H1 (cell line): ENCODE measurements around the gene LTBP3. TPM values are rescaled to one million over a fixed set of nuclear protein-coding genes. Genes with fewer than 3 reads are reported as not detected.

Experiments
- CTCF ChIA-PET: fragments of 300-600 bp; sonication (Branson Sonifier 250); formaldehyde crosslinking; loops from one replicate; lab custom pipeline; 2021; ENCODE audit not compliant: partially characterized antibody; lab: Charles Lee
- POLR2A ChIA-PET: fragments of 300-600 bp; sonication (Branson Sonifier 250); formaldehyde crosslinking; loops from one replicate; lab custom pipeline; 2021; ENCODE audit warnings: inconsistent platforms; ENCODE audit not compliant: partially characterized antibody; lab: Charles Lee
- DNase-seq, 2 experiments: peaks; one replicate each; pipeline versions ENCODE4 v3.0.0 to v3.0.0-alpha.2; 2010 to 2022; ENCODE audit warnings: low spot score in 2 of 2, low read depth in 1 of 2, mixed read lengths in 1 of 2
- FAIRE-seq: peaks from 2 replicates; lab custom pipeline; 2011; peaks lifted over from hg19 to GRCh38; lab: Jason Lieb, UNC
- H2AFZ ChIP-seq: 2 replicates; pipeline ENCODE4 v1.8.1; 2012; ENCODE audit warnings: low read length, inconsistent platforms
- H2AK5ac ChIP-seq: 2 replicates; pipeline ENCODE4 v1.6.1; 2013; ENCODE audit warnings: low read depth, low read length
- H2BK120ac ChIP-seq: replicated peaks from 2 replicates; pipeline ENCODE3; 2013; ENCODE audit warnings: low read depth, low read length, inconsistent platforms
- H2BK12ac ChIP-seq: 2 replicates; pipeline ENCODE4 v1.6.1; 2013; ENCODE audit warnings: low read depth, low read length
- H2BK15ac ChIP-seq: 2 replicates; pipeline ENCODE4 v1.6.1; 2013; ENCODE audit warnings: low read length
- H2BK20ac ChIP-seq: 2 replicates; pipeline ENCODE4 v1.6.1; 2013; ENCODE audit warnings: low read length
- H2BK5ac ChIP-seq: 2 replicates; pipeline ENCODE4 v1.6.1; 2013; ENCODE audit warnings: low read depth, low read length
- H3K14ac ChIP-seq: 2 replicates; pipeline ENCODE4 v1.6.1; 2013; ENCODE audit warnings: inconsistent platforms; ENCODE audit not compliant: insufficient read length
- H3K18ac ChIP-seq: 2 replicates; pipeline ENCODE4 v1.6.1; 2013; ENCODE audit warnings: low read length; ENCODE audit errors: extremely low read depth
- H3K23ac ChIP-seq: 2 replicates; pipeline ENCODE4 v1.6.1; 2013; ENCODE audit warnings: inconsistent platforms; ENCODE audit not compliant: insufficient read length
- H3K23me2 ChIP-seq: 2 replicates; pipeline ENCODE4 v1.6.1; 2013; ENCODE audit warnings: low read depth, low read length
- H3K27ac ChIP-seq: 2 replicates; pipeline ENCODE4 v1.6.1; 2011; ENCODE audit warnings: low read depth, low read length, inconsistent platforms
- H3K27me3 ChIP-seq, 4 experiments: replicated peaks in 1 of 4; 1 replicate in 1 of 4; 2 replicates in 3 of 4; pipeline versions ENCODE4 v1.6.1 to v1.8.1; 2011 to 2013; ENCODE audit warnings: low read length in 3 of 4, mild to moderate bottlenecking in 3 of 4, inconsistent platforms in 2 of 4, mixed read lengths in 2 of 4, moderate library complexity in 1 of 4; ENCODE audit not compliant: control insufficient read depth in 3 of 4, insufficient read depth in 3 of 4; ENCODE audit errors: extremely low read depth in 1 of 4
- H3K36me3 ChIP-seq, 4 experiments: 2 replicates each; pipeline versions ENCODE4 v1.6.1 to v1.8.1; 2011 to 2013; ENCODE audit warnings: mild to moderate bottlenecking in 4 of 4, low read length in 3 of 4, moderate library complexity in 2 of 4, control low read depth in 1 of 4, inconsistent platforms in 1 of 4; ENCODE audit not compliant: insufficient read depth in 4 of 4, control insufficient read depth in 2 of 4
- H3K4ac ChIP-seq: replicated peaks from 2 replicates; pipeline ENCODE3; 2013; ENCODE audit warnings: low read length, low read depth, mixed read lengths, inconsistent platforms; ENCODE audit not compliant: insufficient read length
- H3K4me1 ChIP-seq, 4 experiments: replicated peaks in 1 of 4; 1 replicate in 1 of 4; 2 replicates in 3 of 4; pipeline versions ENCODE4 v1.6.1 to v1.8.1; 2011 to 2013; ENCODE audit warnings: low read length in 3 of 4, inconsistent platforms in 2 of 4, mixed read lengths in 1 of 4; ENCODE audit not compliant: insufficient read depth in 4 of 4, control insufficient read depth in 3 of 4
- H3K4me2 ChIP-seq, 2 experiments: 2 replicates each; pipeline versions ENCODE4 v1.6.1 to v1.8.1; 2011 to 2013; ENCODE audit warnings: low read depth in 2 of 2, low read length in 2 of 2, control low read depth in 1 of 2, inconsistent platforms in 1 of 2, mild to moderate bottlenecking in 1 of 2; ENCODE audit not compliant: insufficient read depth in 1 of 2
- H3K4me3 ChIP-seq, 4 experiments: fragments of 200-600, 300-600 bp in 1 of 4; sonication (generic), shearing (Covaris generic), sonication (Bioruptor Twin) in 1 of 4; 2 replicates each; pipeline versions ENCODE4 v1.5.1 to v1.8.1; 2011 to 2016; ENCODE audit warnings: low read length in 4 of 4, low read depth in 3 of 4, control low read depth in 2 of 4, inconsistent platforms in 2 of 4, mild to moderate bottlenecking in 2 of 4, mixed read lengths in 1 of 4, moderate library complexity in 1 of 4; ENCODE audit not compliant: insufficient read depth in 2 of 4; ENCODE audit errors: extremely low read depth in 1 of 4
- H3K56ac ChIP-seq: replicated peaks from 2 replicates; pipeline ENCODE3; 2013; ENCODE audit warnings: low read depth, mild to moderate bottlenecking, mixed read lengths, low read length, inconsistent platforms; ENCODE audit not compliant: insufficient read length
- H3K79me1 ChIP-seq: 2 replicates; pipeline ENCODE4 v1.6.1; 2013; ENCODE audit warnings: low read depth, low read length, control low read depth
- H3K79me2 ChIP-seq, 2 experiments: 2 replicates each; pipeline versions ENCODE4 v1.6.1 to v1.8.1; 2012 to 2013; ENCODE audit warnings: low read length in 2 of 2, mild to moderate bottlenecking in 2 of 2, inconsistent platforms in 1 of 2; ENCODE audit not compliant: insufficient read depth in 2 of 2, control insufficient read depth in 1 of 2
- H3K9ac ChIP-seq, 4 experiments: replicated peaks in 1 of 4; 1 replicate in 1 of 4; 2 replicates in 3 of 4; pipeline versions ENCODE4 v1.6.1 to v1.8.1; 2011 to 2013; ENCODE audit warnings: low read depth in 3 of 4, low read length in 3 of 4, control low read depth in 2 of 4, mild to moderate bottlenecking in 2 of 4, moderate library complexity in 2 of 4, inconsistent platforms in 1 of 4; ENCODE audit errors: extremely low read depth in 1 of 4
- H3K9me3 ChIP-seq, 2 experiments: 2 replicates each; pipeline versions ENCODE4 v1.6.1 to v1.8.1; 2012 to 2013; ENCODE audit warnings: mild to moderate bottlenecking in 2 of 2, moderate library complexity in 2 of 2, control low read depth in 1 of 2, inconsistent platforms in 1 of 2, low read depth in 1 of 2, low read length in 1 of 2, mixed read lengths in 1 of 2; ENCODE audit not compliant: insufficient read depth in 2 of 2
- H4K20me1 ChIP-seq, 2 experiments: replicated peaks in 1 of 2; 2 replicates each; pipeline versions ENCODE3 to v1.8.1; 2011 to 2013; ENCODE audit warnings: inconsistent platforms in 2 of 2, low read length in 2 of 2, mild to moderate bottlenecking in 1 of 2; ENCODE audit not compliant: insufficient read depth in 2 of 2, control insufficient read depth in 1 of 2
- H4K5ac ChIP-seq: 2 replicates; pipeline ENCODE4 v1.6.1; 2013; ENCODE audit warnings: low read length, low read depth, mixed read lengths, inconsistent platforms; ENCODE audit not compliant: insufficient read length
- H4K8ac ChIP-seq: 2 replicates; pipeline ENCODE4 v1.8.0; 2013; ENCODE audit warnings: mild to moderate bottlenecking, moderate library complexity, low read length, inconsistent platforms; ENCODE audit not compliant: insufficient read depth; ENCODE audit errors: extremely low read depth
- H4K91ac ChIP-seq: replicated peaks from 2 replicates; pipeline ENCODE3; 2013; ENCODE audit warnings: low read length, mixed read lengths, inconsistent platforms; ENCODE audit not compliant: insufficient read length
- MAFK ChIP-seq: IDR thresholded peaks from 2 replicates; pipeline ENCODE4 v1.6.1; 2012; ENCODE audit warnings: low read depth, mild to moderate bottlenecking, improper control_type of control experiment, low read length
- NRF1 ChIP-seq: IDR thresholded peaks from 2 replicates; pipeline ENCODE4 v1.6.1; 2011; ENCODE audit warnings: mild to moderate bottlenecking, low read depth, low read length, improper control_type of control experiment
- RBBP5 ChIP-seq: IDR thresholded peaks from 2 replicates; pipeline ENCODE4 v1.7.1; 2012; ENCODE audit warnings: low read depth, mild to moderate bottlenecking, inconsistent platforms, low read length, moderate library complexity, borderline replicate concordance
- SIX5 ChIP-seq: IDR thresholded peaks from 2 replicates; pipeline ENCODE4 v1.6.1; 2011; ENCODE audit warnings: mild to moderate bottlenecking, low read depth, low read length
- WGBS, 2 experiments: shearing (Covaris generic) in 1 of 2; methylation state at CpG; one replicate each; pipeline versions ENCODE4 v1.1.6 to v1.1.7; 2013 to 2015; ENCODE audit warnings: low lambda C conversion rate in 2 of 2, mixed read lengths in 2 of 2, inconsistent platforms in 1 of 2, low coverage in 1 of 2, missing lambda C conversion rate in 1 of 2; ENCODE audit not compliant: insufficient replicate concordance in 2 of 2, insufficient coverage in 1 of 2, insufficient read length in 1 of 2; ENCODE audit errors: extremely low coverage in 1 of 2, missing lambda C conversion rate in 1 of 2; 5-methylcytosine and 5-hydroxymethylcytosine counted together
- polyA plus RNA-seq, 7 experiments: library from polyadenylated mRNA; depleted of rRNA in 3 of 7; stranded (reverse) in 5 of 7; unstranded in 2 of 7; fragments of >200 nt in 5 of 7; fragments of 200-250 nt in 2 of 7; gene quantifications; 1 replicate in 5 of 7; 2 replicates in 1 of 7; 4 replicates in 1 of 7; pipeline versions ENCODE4 v1.2.1 to v1.2.3, GENCODE V29; 2011 to 2013; ENCODE audit warnings: missing spikeins in 2 of 7, mixed read lengths in 2 of 7
- total RNA-seq: library from RNA; stranded (reverse); fragmentation: NEBNext Ultra II Directional; extraction: Animal tissue kit (Norgen Biotek cat#: 25700); gene quantifications from 2 replicates; pipeline ENCODE4 v1.2.1, GENCODE V29; 2021

The LTBP3 gene
- total and polyA plus RNA-seq, 2 of the 8 experiments (the other 6 are each of a cell fraction or from before 2014, with no cell fraction given): 12.8 to 17.8 TPM

GRCh38 chr11:65565624-65566453 lies 7.7 kb upstream of the LTBP3 start:
- FAIRE-seq (no peak), DNase-seq (no peak)
- Histone ChIP-seq H3K9ac (no peak overlapping the region), H3K23ac (no peak overlapping the region), H3K4me1 (peaks cover 0 to 11% (median 7%) of the 10 kb centered on the region in 4 experiments; a peak in 6 of 7 replicates), H2BK5ac (no peak overlapping the region), H3K27me3 (no peaks in the 10 kb centered on the region; a peak in 2 of 7 replicates), H4K5ac (no peak overlapping the region), H3K79me1 (peaks cover 2% of the 10 kb centered on the region; the same call in 1 of the 2 replicates), H3K4me2 (no peak overlapping the region), H2AFZ (no peak overlapping the region), H3K18ac (no peak overlapping the region), H3K4me3 (no peak overlapping the region), H2BK15ac (no peak overlapping the region), H3K79me2 (peaks cover 0 to 5% of the 10 kb centered on the region in 2 experiments; a peak in 1 of 4 replicates), H2BK12ac (no peak overlapping the region), H4K8ac (no peak overlapping the region), H4K20me1 (peaks cover 0 to 5% of the 10 kb centered on the region in 2 experiments), H3K27ac (no peak overlapping the region), H3K56ac (no peak overlapping the region), H2AK5ac (no peak overlapping the region), H2BK20ac (no peak overlapping the region), H3K14ac (no peak overlapping the region), H2BK120ac (no peak overlapping the region), H3K9me3 (no peaks in the 10 kb centered on the region), H3K36me3 (no peaks in the 10 kb centered on the region), H3K4ac (no peak overlapping the region), H4K91ac (no peak overlapping the region), H3K23me2 (peaks cover 6% of the 10 kb centered on the region; the same call in 1 of the 2 replicates)
- ChIA-PET POLR2A (interaction anchor here (0.8 to 1.5 kb wide), 2 partner anchors 9 to 19 kb away, joined by 3 to 4 read pairs; no protein-coding TSS in a partner anchor), CTCF (interaction anchor here (0.6 to 16.3 kb wide), 7 partner anchors 10 to 83 kb away, joined by 3 to 284 read pairs (median 11); partner anchors contain the start of gene EHBP1L1)
- 87% methylated on average over 7 of the region's 7 CpGs; no CpG with 5 or more reads in 1 of the 2 experiments for WGBS, 2 experiments
- TF ChIP-seq MAFK (no peak), NRF1 (no peak), SIX5 (no peak), RBBP5 (no peak)
